ENCODE data around the gene SEZ6. TPM values are rescaled to one million over a fixed set of nuclear protein-coding genes. Genes with fewer than 3 reads are reported as not detected.

SEZ6 gene
- total RNA-seq, 6 donors from 2014 or later: 0.20 to 0.47 (median 0.30) TPM; not detected in 3

DNA sequence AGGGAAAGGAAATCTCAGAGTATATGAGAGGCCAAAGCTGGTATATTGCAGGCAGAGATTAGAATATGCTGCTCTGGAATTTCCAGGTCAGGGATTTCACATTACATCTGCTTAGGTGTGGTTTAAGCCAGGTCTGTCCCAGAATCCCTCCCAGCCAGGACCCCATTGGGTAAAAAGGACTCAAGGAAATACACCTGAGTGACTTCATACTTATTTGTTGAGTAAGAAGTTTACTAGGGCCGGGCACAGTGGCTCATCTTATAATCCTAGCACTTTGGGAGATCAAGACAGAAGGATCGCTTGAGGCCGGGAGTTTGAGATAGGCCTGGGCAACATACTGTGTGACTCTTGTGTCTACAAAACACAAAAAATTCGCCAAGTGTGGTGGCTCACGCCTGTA is 44.3 kb upstream of the SEZ6 start:
- DNase-seq (no peak), ATAC-seq (ENCODE audit: low FRiP score in 2 of 2) (no peak)
- H3K27me3 ChIP-seq: no peaks in the 10 kb centered on the region
- no peaks in the 10 kb centered on the region for H3K36me3 ChIP-seq
- TF ChIP-seq, protein P1, sequence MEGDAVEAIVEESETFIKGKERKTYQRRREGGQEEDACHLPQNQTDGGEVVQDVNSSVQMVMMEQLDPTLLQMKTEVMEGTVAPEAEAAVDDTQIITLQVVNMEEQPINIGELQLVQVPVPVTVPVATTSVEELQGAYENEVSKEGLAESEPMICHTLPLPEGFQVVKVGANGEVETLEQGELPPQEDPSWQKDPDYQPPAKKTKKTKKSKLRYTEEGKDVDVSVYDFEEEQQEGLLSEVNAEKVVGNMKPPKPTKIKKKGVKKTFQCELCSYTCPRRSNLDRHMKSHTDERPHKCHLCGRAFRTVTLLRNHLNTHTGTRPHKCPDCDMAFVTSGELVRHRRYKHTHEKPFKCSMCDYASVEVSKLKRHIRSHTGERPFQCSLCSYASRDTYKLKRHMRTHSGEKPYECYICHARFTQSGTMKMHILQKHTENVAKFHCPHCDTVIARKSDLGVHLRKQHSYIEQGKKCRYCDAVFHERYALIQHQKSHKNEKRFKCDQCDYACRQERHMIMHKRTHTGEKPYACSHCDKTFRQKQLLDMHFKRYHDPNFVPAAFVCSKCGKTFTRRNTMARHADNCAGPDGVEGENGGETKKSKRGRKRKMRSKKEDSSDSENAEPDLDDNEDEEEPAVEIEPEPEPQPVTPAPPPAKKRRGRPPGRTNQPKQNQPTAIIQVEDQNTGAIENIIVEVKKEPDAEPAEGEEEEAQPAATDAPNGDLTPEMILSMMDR (IDR thresholded peaks at IDR 0.05): no peak
- TF ChIP-seq POLR2A (IDR thresholded peaks at IDR 0.05): no peak
- TF ChIP-seq EP300 (IDR thresholded peaks at IDR 0.05): no peak
- TF ChIP-seq POLR2AphosphoS5 (IDR thresholded peaks at IDR 0.05): no peak
- H3K27ac ChIP-seq: no peak overlapping the region
- no peak overlapping the region for H3K4me3 ChIP-seq
- H3K4me1 ChIP-seq: no peaks in the 10 kb centered on the region
- H3K9me3 ChIP-seq: no peaks in the 10 kb centered on the region
- WGBS, 2 donors: 84 to 86% methylated on average over 5 of the region's 5 CpGs

GRCh38 chr17:29049541-29050145 is 43.8 kb upstream of the SEZ6 start:
- 83 to 85% methylated on average over 11 of the region's 11 CpGs for WGBS, 2 donors
- Histone ChIP-seq H3K9me3 (no peaks in the 10 kb centered on the region), H3K36me3 (no peaks in the 10 kb centered on the region), H3K4me1 (no peaks in the 10 kb centered on the region), H3K4me3 (no peak overlapping the region), H3K27me3 (no peaks in the 10 kb centered on the region), H3K27ac (no peak overlapping the region)
- TF ChIP-seq POLR2A (IDR thresholded peaks at IDR 0.05): no peak
- no peak for TF ChIP-seq EP300 (IDR thresholded peaks at IDR 0.05)
- no peak for TF ChIP-seq POLR2AphosphoS5 (IDR thresholded peaks at IDR 0.05)
- TF ChIP-seq, protein P1 (IDR thresholded peaks at IDR 0.05): no peak
- DNase-seq (no peak), ATAC-seq (ENCODE audit: low FRiP score in 2 of 2) (no peak)

DNA sequence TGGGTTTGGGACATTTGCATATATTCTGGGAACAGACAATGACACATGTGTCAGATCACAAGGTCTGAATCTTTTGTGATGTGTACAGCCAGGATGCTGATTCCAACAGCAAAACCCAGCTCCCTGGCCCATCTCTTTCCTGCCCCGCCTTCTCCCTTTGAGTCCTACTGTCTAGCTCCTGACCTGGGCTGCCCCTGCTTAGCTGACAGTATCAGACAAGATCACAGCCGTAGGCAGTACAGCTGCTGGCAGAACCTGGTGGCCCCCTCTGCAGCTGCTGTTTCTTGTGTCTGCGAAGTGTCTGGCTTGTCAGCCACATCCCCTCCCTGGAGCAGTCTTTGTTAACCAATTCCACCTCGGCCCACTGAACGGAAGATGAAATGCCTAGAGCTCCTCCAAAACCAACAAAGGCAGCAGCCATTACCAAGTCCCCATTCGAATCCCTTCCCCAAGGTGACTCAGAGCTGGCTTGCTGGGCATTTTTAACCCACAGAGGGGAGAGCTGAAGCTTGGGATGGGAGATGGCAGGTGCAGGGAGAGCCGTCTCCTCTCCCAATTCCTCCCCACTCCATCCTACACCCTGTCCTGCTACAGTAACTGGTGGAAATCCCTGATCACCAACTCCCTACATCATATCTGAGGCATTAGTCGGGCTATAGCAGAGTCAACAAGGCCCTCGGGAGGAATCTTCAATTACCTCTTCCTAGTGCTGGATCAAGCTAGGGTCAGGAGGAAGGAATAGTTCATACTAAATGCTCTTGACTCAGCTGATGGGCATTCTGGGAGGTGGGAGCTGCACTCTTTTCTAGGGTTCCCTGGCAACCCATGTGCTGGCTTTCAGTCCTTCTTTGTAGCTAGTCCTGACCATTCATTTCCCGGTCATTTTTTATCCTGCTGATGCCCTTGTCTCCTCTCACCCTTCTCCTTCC is 42.9 kb upstream of the SEZ6 start:
- no peaks in the 10 kb centered on the region for H3K36me3 ChIP-seq
- no peaks in the 10 kb centered on the region for H3K9me3 ChIP-seq
- no peak overlapping the region for H3K27ac ChIP-seq
- H3K27me3 ChIP-seq: no peaks in the 10 kb centered on the region
- H3K4me3 ChIP-seq: no peak overlapping the region
- ATAC-seq (ENCODE audit: low FRiP score in 2 of 2): no peak
- no peaks in the 10 kb centered on the region for H3K4me1 ChIP-seq
- DNase-seq: no peak
- WGBS, 2 donors: 69 to 74% methylated on average over 10 of the region's 10 CpGs
- TF ChIP-seq EP300 (IDR thresholded peaks at IDR 0.05): no peak

- no peak overlapping the region for H3K4me3 ChIP-seq
- ATAC-seq (ENCODE audit: low FRiP score in 2 of 2): no peak
- H3K27ac ChIP-seq: no peak overlapping the region
- H3K9me3 ChIP-seq: no peaks in the 10 kb centered on the region
- no peaks in the 10 kb centered on the region for H3K36me3 ChIP-seq
- no peaks in the 10 kb centered on the region for H3K27me3 ChIP-seq
- DNase-seq: no peak
- peaks cover 7 to 13% (median 10%) of the 10 kb centered on the region in 4 donors for H3K4me1 ChIP-seq
- 80 to 95% methylated on average over 5 of the region's 5 CpGs for WGBS, 2 donors
- TF ChIP-seq POLR2A (IDR thresholded peaks at IDR 0.05) (no peak), EP300 (IDR thresholded peaks at IDR 0.05) (no peak), POLR2AphosphoS5 (IDR thresholded peaks at IDR 0.05) (no peak)
- TF ChIP-seq, protein P1 (IDR thresholded peaks at IDR 0.05): no peak
Observed at GRCh38 chr17:29046473-29046839, 40.6 kb upstream of the SEZ6 start.

DNA sequence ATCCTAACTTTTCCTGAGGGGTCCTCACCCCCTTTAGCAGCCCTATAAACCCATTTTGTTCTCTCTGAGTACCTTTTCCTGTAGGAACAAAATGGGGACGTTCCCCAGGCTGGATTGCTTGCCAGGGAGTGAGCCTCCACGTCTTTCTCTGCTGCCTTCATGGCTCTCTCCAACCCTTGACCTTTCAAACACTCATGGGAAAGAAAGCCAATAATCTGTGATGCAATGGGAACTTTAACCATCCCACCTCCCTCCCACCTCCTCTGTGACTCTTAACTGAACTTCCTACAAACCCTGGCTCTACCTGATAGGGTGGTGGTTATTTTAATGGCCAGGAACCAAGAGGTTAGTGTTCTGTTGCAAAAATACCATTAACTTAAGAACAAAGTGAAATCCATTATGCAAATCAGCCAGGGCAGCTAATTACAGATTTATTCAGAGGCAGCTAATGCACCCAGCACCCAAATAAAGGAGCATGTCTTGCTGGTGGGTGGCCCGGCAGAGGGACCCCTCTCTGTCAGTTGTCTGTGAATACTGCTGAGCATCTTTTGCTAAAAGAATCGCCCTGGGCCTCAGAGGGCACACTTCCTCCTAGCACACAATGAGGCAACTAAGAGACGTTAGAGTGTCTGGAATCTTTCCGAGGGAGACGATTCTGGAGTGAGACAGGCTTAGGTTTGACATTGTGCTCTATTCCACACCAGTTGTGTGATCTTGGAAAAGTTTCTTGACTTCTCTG is 40.1 kb upstream of the SEZ6 start:
- H3K27ac ChIP-seq: no peak overlapping the region
- H3K9me3 ChIP-seq: no peaks in the 10 kb centered on the region
- no peak for ATAC-seq (ENCODE audit: low FRiP score in 2 of 2)
- WGBS, 2 donors: 62% methylated on average over 5 to 7 of the region's 7 CpGs
- H3K36me3 ChIP-seq: no peaks in the 10 kb centered on the region
- no peak overlapping the region for H3K4me3 ChIP-seq
- H3K27me3 ChIP-seq: no peaks in the 10 kb centered on the region
- H3K4me1 ChIP-seq: peaks cover 7 to 13% (median 10%) of the 10 kb centered on the region in 4 donors
- DNase-seq: no peak
- TF ChIP-seq, protein P1 (IDR thresholded peaks at IDR 0.05): no peak
- TF ChIP-seq EP300 (IDR thresholded peaks at IDR 0.05) (no peak), POLR2AphosphoS5 (IDR thresholded peaks at IDR 0.05) (no peak), POLR2A (IDR thresholded peaks at IDR 0.05) (no peak)
